ENCODE measurements around the gene CYCS.
"Not testable (repeated sequence)": the region's sequence is repeated elsewhere in the genome, so short reads cannot be mapped to it uniquely, and the experiment has no call there.

CYCS gene

GRCh38 chr7:25121599-25121998 is 3.5 kb downstream of the CYCS start:
- no peak for DNase-seq (ENCODE audit: low read depth)
- no peak for TF ChIP-seq CTCF (IDR thresholded peaks at IDR 0.05; ENCODE audit: low read depth, low read length, missing control alignments)
- H3K4me3 ChIP-seq (ENCODE audit: low read depth, low read length): no peak overlapping the region

GRCh38 chr7:25119102-25119501 is 6.0 kb downstream of the CYCS start:
- DNase-seq (ENCODE audit: low read depth): no peak
- H3K4me3 ChIP-seq (ENCODE audit: low read depth, low read length): no peak overlapping the region
- no peak for TF ChIP-seq CTCF (IDR thresholded peaks at IDR 0.05; ENCODE audit: low read depth, low read length, missing control alignments)

GRCh38 chr7:25118048-25118753 is 6.9 kb downstream of the CYCS start:
- TF ChIP-seq CTCF (IDR thresholded peaks at IDR 0.05; ENCODE audit: low read depth, low read length, missing control alignments): no peak
- DNase-seq (ENCODE audit: low read depth): no peak
- H3K4me3 ChIP-seq (ENCODE audit: low read depth, low read length): no peak overlapping the region

GRCh38 chr7:25117226-25118047 is 7.6 kb downstream of the CYCS start:
- no peak overlapping the region for H3K4me3 ChIP-seq (ENCODE audit: low read depth, low read length)
- no peak for TF ChIP-seq CTCF (IDR thresholded peaks at IDR 0.05; ENCODE audit: low read depth, low read length, missing control alignments)
- DNase-seq (ENCODE audit: low read depth): peak; percentile 66

- no peak for TF ChIP-seq CTCF (IDR thresholded peaks at IDR 0.05; ENCODE audit: low read depth, low read length, missing control alignments)
- H3K4me3 ChIP-seq (ENCODE audit: low read depth, low read length): no peak overlapping the region
- no peak for DNase-seq (ENCODE audit: low read depth)
Observed at GRCh38 chr7:25116621-25117020, 8.4 kb downstream of the CYCS start.

- DNase-seq (ENCODE audit: low read depth); H3K4me3 ChIP-seq (ENCODE audit: low read depth, low read length): not testable (repeated sequence)
Observed at GRCh38 chr7:25110514-25110913, 14.5 kb downstream of the CYCS start.

- no peak for DNase-seq (ENCODE audit: low read depth)
- no peak for TF ChIP-seq CTCF (IDR thresholded peaks at IDR 0.05; ENCODE audit: low read depth, low read length, missing control alignments)
- no peak overlapping the region for H3K4me3 ChIP-seq (ENCODE audit: low read depth, low read length)
Observed at GRCh38 chr7:25109276-25109675, 15.8 kb downstream of the CYCS start.

All from GM12864 (cell line).